ENCODE results near the gene HIVEP3.

The HIVEP3 gene

GRCh38 chr1:41719128-41719527 lies 199.6 kb downstream of the HIVEP3 start:
- Histone ChIP-seq H3K9ac (ENCODE audit: low read depth, low read length) (no peak overlapping the region), H3K4me1 (ENCODE audit: insufficient read depth, low read length) (peaks cover 8% of the 10 kb centered on the region; the same call in 1 of the 2 replicates), H3K9me3 (ENCODE audit: control insufficient read depth, insufficient read depth, low read length) (no peaks in the 10 kb centered on the region), H3K36me3 (ENCODE audit: insufficient read depth, low read length) (no peaks in the 10 kb centered on the region)

DNA sequence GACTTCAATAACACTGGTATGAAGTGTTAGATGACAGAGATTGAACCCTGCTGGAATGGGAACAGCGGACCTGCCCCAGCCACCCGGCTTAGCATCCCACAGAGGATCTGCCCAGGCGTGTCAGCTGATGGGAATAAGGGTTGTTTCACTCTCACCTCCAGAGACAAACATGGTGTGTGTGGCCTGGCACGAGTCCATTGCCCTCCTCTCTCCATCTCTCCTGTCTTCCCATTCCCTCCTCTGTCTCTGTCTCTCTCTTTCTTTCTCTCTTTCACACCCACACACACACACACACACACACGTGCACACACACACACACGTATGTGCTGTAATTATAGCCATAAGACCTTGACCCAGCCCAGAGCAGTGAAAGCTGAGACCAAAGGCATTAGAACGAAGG lies 200.2 kb downstream of the HIVEP3 start:
- Histone ChIP-seq H3K36me3 (ENCODE audit: insufficient read depth, low read length) (no peaks in the 10 kb centered on the region), H3K9ac (ENCODE audit: low read depth, low read length) (no peak overlapping the region), H3K9me3 (ENCODE audit: control insufficient read depth, insufficient read depth, low read length) (no peaks in the 10 kb centered on the region), H3K4me1 (ENCODE audit: insufficient read depth, low read length) (peaks cover 13% of the 10 kb centered on the region; the same call in 1 of the 2 replicates)

DNA sequence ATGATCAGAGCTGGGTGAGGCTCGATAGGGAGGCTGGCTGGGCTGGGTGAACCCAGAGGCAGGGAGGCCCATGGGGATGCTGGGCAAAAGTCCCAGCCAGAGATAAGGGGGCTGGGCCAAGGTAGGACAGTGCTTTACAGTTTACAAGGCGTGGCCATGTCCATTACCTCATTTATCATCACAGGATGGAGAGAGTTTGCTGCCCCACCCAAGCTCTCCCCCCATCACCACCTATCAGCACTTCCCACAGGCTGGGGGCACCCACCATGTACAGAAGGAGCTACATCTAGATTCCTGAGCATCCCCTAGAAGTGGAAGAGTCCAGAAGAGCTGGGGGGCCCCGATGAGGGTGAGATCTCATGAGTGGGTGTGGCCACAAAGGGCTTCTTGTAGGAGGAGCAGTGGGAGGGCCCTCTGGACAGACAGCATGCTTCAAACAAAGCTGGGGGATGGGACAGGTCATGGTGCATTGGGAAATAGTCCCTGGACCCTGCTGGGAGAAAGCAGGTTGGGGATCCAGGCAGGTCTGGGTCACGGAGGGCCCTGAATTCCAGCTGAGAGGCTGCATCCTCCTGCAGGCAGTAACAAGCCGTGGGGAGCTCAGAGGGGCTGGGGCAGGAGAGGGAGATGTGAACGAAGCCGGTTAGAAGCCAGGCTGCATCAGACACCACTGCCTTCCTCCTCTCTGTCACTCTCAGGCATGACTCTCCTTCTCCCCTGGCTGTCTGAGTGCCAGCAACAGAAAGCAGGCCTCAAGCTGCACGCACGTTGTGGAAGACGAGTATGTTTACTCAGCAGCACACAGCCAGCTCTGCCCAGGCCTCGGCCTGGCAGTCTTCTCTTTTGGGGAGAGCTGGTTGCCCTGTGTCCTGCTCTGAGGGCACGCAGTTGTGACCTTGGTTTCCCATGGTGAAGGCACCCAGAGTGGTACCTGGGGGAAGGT lies 202.3 kb downstream of the HIVEP3 start:
- H3K9ac ChIP-seq (ENCODE audit: low read depth, low read length), result no peak overlapping the region
- no peaks in the 10 kb centered on the region for H3K9me3 ChIP-seq (ENCODE audit: control insufficient read depth, insufficient read depth, low read length)
- H3K4me1 ChIP-seq (ENCODE audit: insufficient read depth, low read length), result peaks cover 16% of the 10 kb centered on the region; the same call in 1 of the 2 replicates

GRCh38 chr1:41715441-41716095 lies 203.2 kb downstream of the HIVEP3 start:
- Histone ChIP-seq H3K9me3 (ENCODE audit: control insufficient read depth, insufficient read depth, low read length) (no peaks in the 10 kb centered on the region), H3K36me3 (ENCODE audit: insufficient read depth, low read length) (no peaks in the 10 kb centered on the region), H3K9ac (ENCODE audit: low read depth, low read length) (no peak overlapping the region), H3K4me1 (ENCODE audit: insufficient read depth, low read length) (peaks cover 16% of the 10 kb centered on the region; the same call in 1 of the 2 replicates)

More for the DNA sequence above, 202.3 kb downstream of the HIVEP3 start:
- H3K36me3 ChIP-seq (ENCODE audit: insufficient read depth, low read length), result no peaks in the 10 kb centered on the region

DNA sequence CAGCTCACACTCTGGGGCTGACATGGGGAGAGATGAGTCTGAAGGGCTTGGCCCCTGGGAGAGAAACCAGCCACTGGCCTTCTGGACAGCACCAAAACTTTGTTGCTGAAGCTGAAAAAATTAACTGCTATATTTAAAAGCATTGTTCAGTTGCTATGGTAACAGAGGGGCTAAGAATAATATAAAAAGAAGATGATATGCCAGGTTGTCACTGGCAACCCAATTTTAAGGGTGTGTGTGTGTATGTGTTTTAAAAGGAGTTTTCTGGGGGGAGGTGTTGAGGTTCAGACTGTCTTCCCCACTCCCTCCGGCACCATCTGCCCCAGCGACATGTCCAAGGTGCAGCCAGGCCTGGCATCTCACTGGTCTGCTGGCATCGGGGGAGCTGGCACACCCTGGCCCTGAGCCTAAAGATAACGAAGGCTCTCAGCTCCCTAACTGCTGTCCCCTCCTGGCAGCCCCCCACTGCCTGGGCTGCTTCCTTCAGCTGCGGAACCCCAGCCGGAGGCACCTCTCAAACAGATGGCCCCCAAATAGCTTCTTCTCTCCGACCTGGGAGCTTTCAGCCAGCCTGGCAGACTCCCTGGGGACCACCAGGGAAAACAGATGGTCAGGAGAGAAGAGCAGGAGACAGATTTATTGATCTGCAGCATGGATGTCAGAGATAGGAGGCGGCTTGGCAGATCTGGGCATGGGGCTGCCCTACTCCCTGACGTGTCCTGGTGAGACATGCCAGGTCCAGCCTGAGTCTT lies 203.9 kb downstream of the HIVEP3 start:
- no peak overlapping the region for H3K9ac ChIP-seq (ENCODE audit: low read depth, low read length)
- H3K36me3 ChIP-seq (ENCODE audit: insufficient read depth, low read length), result no peaks in the 10 kb centered on the region
- H3K9me3 ChIP-seq (ENCODE audit: control insufficient read depth, insufficient read depth, low read length), result no peaks in the 10 kb centered on the region
- peaks cover 16% of the 10 kb centered on the region; the same call in 1 of the 2 replicates for H3K4me1 ChIP-seq (ENCODE audit: insufficient read depth, low read length)

GRCh38 chr1:41713557-41714327 lies 205.0 kb downstream of the HIVEP3 start:
- peaks cover 16% of the 10 kb centered on the region; the same call in 1 of the 2 replicates for H3K4me1 ChIP-seq (ENCODE audit: insufficient read depth, low read length)
- no peak overlapping the region for H3K9ac ChIP-seq (ENCODE audit: low read depth, low read length)

GRCh38 chr1:41713141-41713540 lies 205.6 kb downstream of the HIVEP3 start:
- Histone ChIP-seq H3K9me3 (ENCODE audit: control insufficient read depth, insufficient read depth, low read length) (no peaks in the 10 kb centered on the region), H3K4me1 (ENCODE audit: insufficient read depth, low read length) (peaks cover 16% of the 10 kb centered on the region; the same call in 1 of the 2 replicates), H3K9ac (ENCODE audit: low read depth, low read length) (no peak overlapping the region), H3K36me3 (ENCODE audit: insufficient read depth, low read length) (no peaks in the 10 kb centered on the region)

More at GRCh38 chr1:41713557-41714327, 205.0 kb downstream of the HIVEP3 start:
- H3K9me3 ChIP-seq (ENCODE audit: control insufficient read depth, insufficient read depth, low read length), result no peaks in the 10 kb centered on the region
- no peaks in the 10 kb centered on the region for H3K36me3 ChIP-seq (ENCODE audit: insufficient read depth, low read length)

GRCh38 chr1:41712695-41713094 lies 206.0 kb downstream of the HIVEP3 start:
- Histone ChIP-seq H3K4me1 (ENCODE audit: insufficient read depth, low read length) (peaks cover 16% of the 10 kb centered on the region; the same call in 1 of the 2 replicates), H3K36me3 (ENCODE audit: insufficient read depth, low read length) (no peaks in the 10 kb centered on the region), H3K9ac (ENCODE audit: low read depth, low read length) (no peak overlapping the region), H3K9me3 (ENCODE audit: control insufficient read depth, insufficient read depth, low read length) (no peaks in the 10 kb centered on the region)

DNA sequence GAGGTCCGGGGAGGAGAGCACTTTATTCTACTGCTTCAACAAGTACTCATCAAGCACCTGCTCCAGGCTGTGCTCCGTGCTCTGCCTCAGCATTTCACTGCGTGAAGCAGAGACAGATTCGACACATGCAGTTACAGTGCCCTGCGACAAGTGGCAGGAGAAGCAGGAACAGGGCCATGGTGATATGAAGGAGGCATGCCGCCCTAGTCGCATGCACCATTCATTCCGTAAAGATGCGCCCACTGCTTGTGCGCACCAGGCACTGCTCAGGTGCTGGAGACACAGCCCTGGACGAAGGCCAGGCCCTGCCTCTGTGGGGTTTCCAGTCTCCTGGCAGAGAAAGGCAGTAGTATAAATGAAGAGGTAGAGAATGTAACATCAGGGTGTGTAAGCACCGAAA lies 206.6 kb downstream of the HIVEP3 start:
- Histone ChIP-seq H3K9ac (ENCODE audit: low read depth, low read length) (no peak overlapping the region), H3K36me3 (ENCODE audit: insufficient read depth, low read length) (no peaks in the 10 kb centered on the region), H3K9me3 (ENCODE audit: control insufficient read depth, insufficient read depth, low read length) (no peaks in the 10 kb centered on the region), H3K4me1 (ENCODE audit: insufficient read depth, low read length) (peaks cover 16% of the 10 kb centered on the region; the same call in 1 of the 2 replicates)

DNA sequence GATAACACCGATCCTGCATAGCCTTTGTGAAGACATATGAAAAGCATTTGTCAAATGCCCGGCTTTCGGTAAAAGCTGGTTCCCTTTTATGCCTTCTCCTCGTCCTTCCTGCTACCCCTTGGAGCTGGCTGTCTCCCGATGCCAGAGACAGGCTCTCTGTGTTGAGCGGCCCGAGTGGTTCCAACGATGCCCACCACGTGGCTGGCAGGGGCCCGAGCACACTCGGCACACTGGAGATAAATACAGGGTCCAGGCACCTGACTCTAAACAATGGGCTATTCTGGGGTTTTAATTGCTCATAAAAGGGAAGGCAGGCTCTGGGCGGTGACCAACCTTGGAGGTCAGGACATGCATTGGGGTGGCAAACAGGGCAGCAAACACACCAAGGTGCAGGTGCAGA lies 207.1 kb downstream of the HIVEP3 start:
- Histone ChIP-seq H3K36me3 (ENCODE audit: insufficient read depth, low read length) (no peaks in the 10 kb centered on the region), H3K9ac (ENCODE audit: low read depth, low read length) (no peak overlapping the region)

GRCh38 chr1:41710980-41711379 lies 207.7 kb downstream of the HIVEP3 start:
- Histone ChIP-seq H3K4me1 (ENCODE audit: insufficient read depth, low read length) (peaks cover 11% of the 10 kb centered on the region; the same call in 1 of the 2 replicates), H3K9me3 (ENCODE audit: control insufficient read depth, insufficient read depth, low read length) (no peaks in the 10 kb centered on the region), H3K9ac (ENCODE audit: low read depth, low read length) (no peak overlapping the region), H3K36me3 (ENCODE audit: insufficient read depth, low read length) (no peaks in the 10 kb centered on the region)

More for the DNA sequence above, 207.1 kb downstream of the HIVEP3 start:
- peaks cover 13% of the 10 kb centered on the region; the same call in 1 of the 2 replicates for H3K4me1 ChIP-seq (ENCODE audit: insufficient read depth, low read length)
- no peaks in the 10 kb centered on the region for H3K9me3 ChIP-seq (ENCODE audit: control insufficient read depth, insufficient read depth, low read length)

GRCh38 chr1:41709873-41710272 lies 208.8 kb downstream of the HIVEP3 start:
- Histone ChIP-seq H3K36me3 (ENCODE audit: insufficient read depth, low read length) (no peaks in the 10 kb centered on the region), H3K4me1 (ENCODE audit: insufficient read depth, low read length) (peaks cover 11% of the 10 kb centered on the region; the same call in 1 of the 2 replicates), H3K9me3 (ENCODE audit: control insufficient read depth, insufficient read depth, low read length) (no peaks in the 10 kb centered on the region), H3K9ac (ENCODE audit: low read depth, low read length) (no peak overlapping the region)

DNA sequence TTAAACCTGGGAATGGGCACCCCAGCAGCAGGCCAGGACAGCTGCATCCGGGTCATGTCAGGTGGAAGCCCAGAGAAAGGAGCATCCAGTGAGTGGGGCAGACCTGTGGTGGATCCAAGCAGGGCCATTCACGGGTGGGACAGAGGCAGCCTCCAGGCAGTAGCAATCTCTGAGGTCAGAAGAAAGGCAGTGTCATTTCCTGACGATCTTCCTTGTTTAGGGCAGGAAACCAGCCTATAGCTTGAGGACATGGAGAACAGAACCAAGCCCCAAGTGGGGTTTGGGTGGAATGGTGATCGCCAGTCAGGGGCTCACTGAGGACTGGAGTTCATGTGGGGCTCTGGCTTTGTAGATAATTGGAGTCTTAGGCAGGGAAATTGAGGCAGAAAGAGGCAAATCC lies 209.4 kb downstream of the HIVEP3 start:
- Histone ChIP-seq H3K4me1 (ENCODE audit: insufficient read depth, low read length) (peaks cover 10% of the 10 kb centered on the region; the same call in 1 of the 2 replicates), H3K9ac (ENCODE audit: low read depth, low read length) (no peak overlapping the region), H3K36me3 (ENCODE audit: insufficient read depth, low read length) (no peaks in the 10 kb centered on the region), H3K9me3 (ENCODE audit: control insufficient read depth, insufficient read depth, low read length) (no peaks in the 10 kb centered on the region)
